ENCODE measurements around the gene GRIP2.

GRIP2 gene

DNA sequence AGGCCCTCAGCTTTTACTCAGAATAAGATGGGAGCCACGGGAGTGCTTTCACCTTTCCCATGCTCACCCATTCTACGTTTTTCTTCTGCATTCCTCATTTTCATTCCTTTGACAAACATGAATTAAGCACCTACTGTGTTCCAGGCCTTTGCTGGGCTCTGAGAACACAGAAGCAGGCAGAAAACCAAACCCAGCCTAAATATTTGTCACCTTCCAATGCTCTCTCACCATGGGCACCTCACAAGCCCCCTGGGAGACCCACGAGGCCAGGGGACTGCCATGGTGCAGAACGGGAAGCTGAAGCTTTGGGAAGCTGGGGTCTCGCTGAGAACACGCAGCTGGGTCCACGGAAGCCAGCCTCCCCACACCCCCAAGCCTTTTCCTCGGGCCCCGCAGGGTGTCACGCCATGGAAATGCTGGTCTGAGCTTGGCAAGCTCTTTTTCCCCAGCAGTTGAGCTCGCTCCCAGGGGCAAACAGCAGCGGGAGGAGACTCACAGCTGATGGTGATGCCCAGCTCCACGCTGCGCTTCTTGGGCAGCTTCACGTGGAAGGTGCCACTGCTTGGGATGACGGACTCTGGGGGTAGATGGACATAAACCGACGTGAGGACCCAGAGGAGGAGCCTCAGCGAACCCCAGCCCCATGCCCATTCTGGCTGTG lies 27.7 kb downstream of the GRIP2 start:
- H3K4me1 ChIP-seq, result peaks cover 2% of the 10 kb centered on the region
- no peaks in the 10 kb centered on the region for H3K36me3 ChIP-seq (ENCODE audit: control insufficient read depth, insufficient read depth, low read length)
- no peak overlapping the region for H2AFZ ChIP-seq
- H3K4me2 ChIP-seq (ENCODE audit: low read length), result no peak overlapping the region
- TF ChIP-seq, protein P1, sequence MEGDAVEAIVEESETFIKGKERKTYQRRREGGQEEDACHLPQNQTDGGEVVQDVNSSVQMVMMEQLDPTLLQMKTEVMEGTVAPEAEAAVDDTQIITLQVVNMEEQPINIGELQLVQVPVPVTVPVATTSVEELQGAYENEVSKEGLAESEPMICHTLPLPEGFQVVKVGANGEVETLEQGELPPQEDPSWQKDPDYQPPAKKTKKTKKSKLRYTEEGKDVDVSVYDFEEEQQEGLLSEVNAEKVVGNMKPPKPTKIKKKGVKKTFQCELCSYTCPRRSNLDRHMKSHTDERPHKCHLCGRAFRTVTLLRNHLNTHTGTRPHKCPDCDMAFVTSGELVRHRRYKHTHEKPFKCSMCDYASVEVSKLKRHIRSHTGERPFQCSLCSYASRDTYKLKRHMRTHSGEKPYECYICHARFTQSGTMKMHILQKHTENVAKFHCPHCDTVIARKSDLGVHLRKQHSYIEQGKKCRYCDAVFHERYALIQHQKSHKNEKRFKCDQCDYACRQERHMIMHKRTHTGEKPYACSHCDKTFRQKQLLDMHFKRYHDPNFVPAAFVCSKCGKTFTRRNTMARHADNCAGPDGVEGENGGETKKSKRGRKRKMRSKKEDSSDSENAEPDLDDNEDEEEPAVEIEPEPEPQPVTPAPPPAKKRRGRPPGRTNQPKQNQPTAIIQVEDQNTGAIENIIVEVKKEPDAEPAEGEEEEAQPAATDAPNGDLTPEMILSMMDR (IDR thresholded peaks at IDR 0.05), result no peak
- H3K27ac ChIP-seq, result no peak overlapping the region
- H3K79me2 ChIP-seq, result no peaks in the 10 kb centered on the region
- H3K9me3 ChIP-seq (ENCODE audit: control insufficient read depth, low read length), result no peaks in the 10 kb centered on the region
- H3K4me3 ChIP-seq (ENCODE audit: low read depth, low read length), result no peak overlapping the region
- H3K9ac ChIP-seq, result no peak overlapping the region
- H3K27me3 ChIP-seq (ENCODE audit: control insufficient read depth, insufficient read depth, low read length), result no peaks in the 10 kb centered on the region

DNA sequence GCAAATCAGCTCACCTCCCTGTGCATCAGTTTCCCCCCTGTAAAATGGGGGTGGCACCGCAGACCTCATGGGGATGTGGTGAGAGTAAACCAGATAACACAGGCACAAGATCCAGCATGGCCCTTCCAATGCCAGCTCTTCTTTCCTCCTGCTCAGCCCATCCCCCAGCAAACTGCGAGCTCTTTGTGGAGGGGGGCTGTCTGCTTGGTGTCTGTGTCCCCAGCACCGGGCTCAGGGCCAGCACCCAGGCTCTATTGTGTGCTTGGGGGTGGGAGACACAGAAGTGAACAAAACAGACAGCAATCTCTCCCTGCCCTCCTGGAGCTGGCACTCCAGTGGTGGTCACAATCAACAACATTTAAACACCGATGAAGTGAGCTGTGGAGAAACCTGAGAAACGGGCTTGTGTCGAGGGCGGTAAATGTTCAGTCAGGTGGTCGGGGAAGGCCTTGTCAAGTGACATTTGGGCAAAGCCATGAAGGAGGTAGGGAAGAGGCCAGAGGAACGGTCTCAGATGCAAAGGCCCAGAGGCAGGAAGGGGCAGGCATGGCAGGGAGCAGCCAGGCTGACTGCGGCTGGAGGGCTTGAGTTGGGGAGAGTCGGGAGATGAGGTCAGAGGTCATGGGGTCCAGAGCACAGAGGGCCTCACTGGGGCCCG lies 28.4 kb downstream of the GRIP2 start:
- Histone ChIP-seq H3K9me3 (ENCODE audit: control insufficient read depth, low read length) (no peaks in the 10 kb centered on the region), H3K4me1 (peaks cover 2% of the 10 kb centered on the region), H3K27me3 (ENCODE audit: control insufficient read depth, insufficient read depth, low read length) (no peaks in the 10 kb centered on the region), H3K4me3 (ENCODE audit: low read depth, low read length) (no peak overlapping the region), H2AFZ (no peak overlapping the region), H3K79me2 (no peaks in the 10 kb centered on the region), H3K36me3 (ENCODE audit: control insufficient read depth, insufficient read depth, low read length) (no peaks in the 10 kb centered on the region), H3K9ac (no peak overlapping the region), H3K4me2 (ENCODE audit: low read length) (no peak overlapping the region), H3K27ac (no peak overlapping the region)
- TF ChIP-seq, protein P1 (IDR thresholded peaks at IDR 0.05), result no peak

DNA sequence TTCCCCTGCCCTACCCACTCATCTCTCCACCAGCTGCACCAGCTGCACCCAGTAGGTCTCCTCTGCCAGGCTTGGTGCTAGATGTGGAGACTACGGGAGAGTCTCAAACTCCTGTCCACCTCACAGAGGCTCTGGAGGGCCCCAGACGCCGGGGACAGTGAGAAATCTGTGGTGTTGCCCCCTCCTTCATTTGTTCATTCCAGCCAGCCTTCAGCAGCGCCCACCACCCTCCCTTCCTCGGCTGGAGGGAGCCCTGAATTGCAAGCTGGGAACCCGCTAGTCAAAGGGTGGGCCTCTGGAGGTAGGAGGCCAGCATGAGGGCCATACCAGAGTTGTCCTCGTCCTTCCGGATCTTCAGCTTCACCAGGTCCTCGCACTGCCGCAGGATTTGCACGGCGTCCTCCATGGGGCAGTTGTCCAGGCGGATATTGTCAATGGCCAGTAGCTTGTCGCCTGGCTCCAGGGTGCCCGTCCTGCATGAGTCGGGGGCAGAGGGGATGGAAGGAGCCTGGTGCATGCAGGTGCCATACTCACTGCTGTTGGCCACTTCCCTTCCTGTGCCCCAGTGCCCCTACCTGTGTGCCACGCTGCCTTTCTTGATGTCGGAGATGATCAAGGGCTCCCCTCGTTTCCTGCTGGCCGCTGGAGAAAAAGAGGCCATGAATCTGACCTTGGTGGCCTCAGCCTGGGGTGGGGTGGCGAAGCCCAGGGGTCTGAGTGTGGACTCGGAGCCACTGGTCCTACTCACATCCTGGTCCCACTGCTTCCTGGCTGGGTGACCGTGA lies 29.1 kb downstream of the GRIP2 start:
- Histone ChIP-seq H3K9ac (no peak overlapping the region), H3K36me3 (ENCODE audit: control insufficient read depth, insufficient read depth, low read length) (no peaks in the 10 kb centered on the region), H2AFZ (no peak overlapping the region), H3K27me3 (ENCODE audit: control insufficient read depth, insufficient read depth, low read length) (no peaks in the 10 kb centered on the region), H3K4me3 (ENCODE audit: low read depth, low read length) (no peak overlapping the region), H3K4me2 (ENCODE audit: low read length) (no peak overlapping the region), H3K9me3 (ENCODE audit: control insufficient read depth, low read length) (no peaks in the 10 kb centered on the region), H3K79me2 (no peaks in the 10 kb centered on the region), H3K27ac (no peak overlapping the region), H3K4me1 (peaks cover 2% of the 10 kb centered on the region)
- TF ChIP-seq, protein P1 (IDR thresholded peaks at IDR 0.05), result no peak

DNA sequence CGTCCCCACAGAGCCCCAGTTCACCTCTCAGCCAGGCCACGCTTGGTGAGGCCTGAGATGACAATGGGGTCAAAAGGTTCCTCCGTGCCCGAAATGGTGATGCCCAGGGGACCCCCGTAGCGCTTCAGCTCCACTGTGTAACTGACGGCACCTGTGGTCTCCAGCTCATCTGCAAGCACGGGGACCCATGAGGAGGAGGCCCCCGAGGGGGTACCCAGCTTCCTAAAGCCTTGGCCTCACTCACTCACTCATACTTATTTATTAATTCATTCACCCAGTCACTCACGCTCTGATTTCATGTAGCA lies 30.4 kb downstream of the GRIP2 start:
- H3K27ac ChIP-seq, result no peak overlapping the region
- H3K4me1 ChIP-seq, result peaks cover 2% of the 10 kb centered on the region
- H3K27me3 ChIP-seq (ENCODE audit: control insufficient read depth, insufficient read depth, low read length), result no peaks in the 10 kb centered on the region
- no peak overlapping the region for H2AFZ ChIP-seq
- TF ChIP-seq, protein P1 (IDR thresholded peaks at IDR 0.05), result no peak
- no peak overlapping the region for H3K4me3 ChIP-seq (ENCODE audit: low read depth, low read length)
- no peak overlapping the region for H3K9ac ChIP-seq
- no peaks in the 10 kb centered on the region for H3K79me2 ChIP-seq
- no peaks in the 10 kb centered on the region for H3K9me3 ChIP-seq (ENCODE audit: control insufficient read depth, low read length)
- H3K4me2 ChIP-seq (ENCODE audit: low read length), result no peak overlapping the region
- H3K36me3 ChIP-seq (ENCODE audit: control insufficient read depth, insufficient read depth, low read length), result no peaks in the 10 kb centered on the region
